Stimulated activated CD8-positive, alpha-beta memory T cell treated with anti-CD3 and anti-CD28 coated beads, Interleukin-12 subunit alpha, Interleukin-12 subunit beta, amount 100 ng/mL, for 24 hours (primary cell): ENCODE measurements around the gene USP6NL.

Experiments
- DNase-seq: peaks from one replicate; pipeline ENCODE4 v3.0.0-alpha.2; 2020; ENCODE audit errors: extremely low read depth

Gene USP6NL

GRCh38 chr10:11616021-11616420, 4.6 kb upstream of the USP6NL start:
- DNase-seq, result no peak

GRCh38 chr10:11615396-11615795, 3.9 kb upstream of the USP6NL start:
- no peak for DNase-seq

- no peak for DNase-seq
Observed at GRCh38 chr10:11612021-11613001, 861 bp upstream of the USP6NL start.

- no peak for DNase-seq
Observed at GRCh38 chr10:11610826-11611247, 613 bp downstream of the USP6NL start.

GRCh38 chr10:11610166-11610825, 1.2 kb downstream of the USP6NL start:
- DNase-seq, result no peak

- no peak for DNase-seq
Observed at GRCh38 chr10:11609492-11610093, 1.9 kb downstream of the USP6NL start.

- no peak for DNase-seq
Observed at GRCh38 chr10:11609052-11609451, 2.4 kb downstream of the USP6NL start.

- no peak for DNase-seq
Observed at GRCh38 chr10:11608159-11609013, 3.1 kb downstream of the USP6NL start.

GRCh38 chr10:11605807-11606408, 5.5 kb downstream of the USP6NL start:
- DNase-seq, result no peak

- DNase-seq, result no peak
Observed at GRCh38 chr10:11604865-11605650, 6.4 kb downstream of the USP6NL start.

GRCh38 chr10:11603741-11604140, 7.7 kb downstream of the USP6NL start:
- DNase-seq, result no peak

- DNase-seq, result no peak
Observed at GRCh38 chr10:11602919-11603523, 8.4 kb downstream of the USP6NL start.

GRCh38 chr10:11602358-11602757, 9.1 kb downstream of the USP6NL start:
- no peak for DNase-seq

- no peak for DNase-seq
Observed at GRCh38 chr10:11601670-11602069, 9.8 kb downstream of the USP6NL start.

GRCh38 chr10:11600280-11600679, 11.2 kb downstream of the USP6NL start:
- no peak for DNase-seq

- no peak for DNase-seq
Observed at GRCh38 chr10:11598712-11599397, 12.6 kb downstream of the USP6NL start.

GRCh38 chr10:11597470-11597869, 14.0 kb downstream of the USP6NL start:
- no peak for DNase-seq

GRCh38 chr10:11595395-11595692, 16.1 kb downstream of the USP6NL start:
- DNase-seq, result no peak

- DNase-seq, result no peak
Observed at GRCh38 chr10:11594589-11595394, 16.7 kb downstream of the USP6NL start.
